Esophagus squamous epithelium (tissue), 5 donors: ENCODE data around the gene NT5DC1. TPM values are rescaled to one million over a fixed set of nuclear protein-coding genes. Genes with fewer than 3 reads are reported as not detected.

Experiments used
- DNase-seq: peaks from one replicate; lab custom pipeline; 2025; lab: John Stamatoyannopoulos, UW
- H3K27ac ChIP-seq, 4 donors: fragments of 200-600 bp; sonication (generic); one replicate each; pipeline ENCODE4 v1.5.1; 2016 to 2019; ENCODE audit warnings: mild to moderate bottlenecking in 1 of 4
- H3K27me3 ChIP-seq, 4 donors: fragments of 200-600 bp; sonication (generic); 1 replicate in 3 of 4; 2 replicates in 1 of 4; pipeline versions ENCODE4 v1.5.1 to v1.6.0; 2017 to 2021; ENCODE audit warnings: antibody characterized with exemption in 1 of 4
- H3K36me3 ChIP-seq, 3 donors: fragments of 200-600 bp; sonication (generic); one replicate each; pipeline ENCODE4 v1.5.1; 2016 to 2019
- H3K4me1 ChIP-seq, 3 donors: fragments of 200-600 bp; sonication (generic); one replicate each; pipeline ENCODE4 v1.5.1; 2017 to 2019
- H3K4me3 ChIP-seq, 4 donors: fragments of 200-600 bp; sonication (generic); 1 replicate in 3 of 4; 2 replicates in 1 of 4; pipeline ENCODE4 v1.5.1; 2016 to 2019; ENCODE audit warnings: mild to moderate bottlenecking in 2 of 4, moderate library complexity in 1 of 4
- H3K9me3 ChIP-seq, 3 donors: fragments of 200-600 bp; sonication (generic); one replicate each; pipeline ENCODE4 v1.5.1; 2016 to 2019
- CTCF ChIP-seq, 6 experiments: fragments of 450-650 bp in 4 of 6; fragments of 200-600 bp in 2 of 6; sonication (generic) in 2 of 6; IDR thresholded peaks; one replicate each; pipeline ENCODE4 v1.5.1; 2016 to 2019; ENCODE audit warnings: antibody characterized with exemption in 6 of 6, mild to moderate bottlenecking in 4 of 6, moderate library complexity in 4 of 6
- POLR2A ChIP-seq, 4 donors: fragments of 450-650 bp; IDR thresholded peaks; one replicate each; pipeline ENCODE4 v1.6.1; 2017; ENCODE audit warnings: antibody characterized with exemption in 4 of 4, mild to moderate bottlenecking in 4 of 4, moderate library complexity in 3 of 4
- WGBS, 2 donors: methylation state at CpG; one replicate each; pipeline ENCODE4 v1.1.5; 2018; 5-methylcytosine and 5-hydroxymethylcytosine counted together
- intact Hi-C: fragments of 100-400 bp; cut with DNase I; formaldehyde crosslinking; loops from one replicate; pipeline ENCODE4 v1.15.0; 2022
- total RNA-seq, 4 donors: library from RNA; depleted of rRNA; stranded (reverse); fragments of >200 nt; gene quantifications; one replicate each; pipeline ENCODE4 v1.1.0, GENCODE V29; 2016
- donor health status: DM: yes; HTN: yes; CAD: no.

The NT5DC1 gene
- total RNA-seq, 4 donors from 2014 or later = 6.3 to 11.7 (median 8.3) TPM

GRCh38 chr6:116156405-116157326 is 56.0 kb downstream of the NT5DC1 start:
- no peaks in the 10 kb centered on the region for H3K4me1 ChIP-seq
- H3K27ac ChIP-seq = no peak overlapping the region
- intact Hi-C loops = no loop called here
- TF ChIP-seq CTCF (IDR thresholded peaks at IDR 0.05) (no peak), POLR2A (IDR thresholded peaks at IDR 0.05) (no peak)
- H3K36me3 ChIP-seq = peaks cover 0 to 4% (median 0%) of the 10 kb centered on the region in 3 donors
- no peaks in the 10 kb centered on the region for H3K27me3 ChIP-seq
- 77 to 78% methylated on average over 7 of the region's 7 CpGs for WGBS, 2 donors
- H3K9me3 ChIP-seq = no peaks in the 10 kb centered on the region
- no peak overlapping the region for H3K4me3 ChIP-seq
- DNase-seq = no peak

GRCh38 chr6:116157391-116157790 is 56.7 kb downstream of the NT5DC1 start:
- Histone ChIP-seq H3K4me3 (no peak overlapping the region), H3K36me3 (peaks cover 0 to 4% (median 0%) of the 10 kb centered on the region in 3 donors), H3K27ac (no peak overlapping the region), H3K27me3 (no peaks in the 10 kb centered on the region), H3K4me1 (no peaks in the 10 kb centered on the region), H3K9me3 (no peaks in the 10 kb centered on the region)
- TF ChIP-seq CTCF (IDR thresholded peaks at IDR 0.05) = no peak
- no peak for TF ChIP-seq POLR2A (IDR thresholded peaks at IDR 0.05)
- intact Hi-C loops = no loop called here
- DNase-seq = no peak
- 61 to 88% methylated on average over 1 of the region's 1 CpG for WGBS, 2 donors

- Histone ChIP-seq H3K4me3 (no peak overlapping the region), H3K9me3 (no peaks in the 10 kb centered on the region), H3K4me1 (no peaks in the 10 kb centered on the region), H3K36me3 (peaks cover 0 to 4% (median 0%) of the 10 kb centered on the region in 3 donors), H3K27ac (no peak overlapping the region), H3K27me3 (no peaks in the 10 kb centered on the region)
- DNase-seq = no peak
- intact Hi-C loops = no loop called here
- TF ChIP-seq POLR2A (IDR thresholded peaks at IDR 0.05) (no peak), CTCF (IDR thresholded peaks at IDR 0.05) (no peak)
- WGBS, 2 donors = 33 to 48% methylated on average over 3 of the region's 3 CpGs
Measured at GRCh38 chr6:116158641-116159040, 58.0 kb downstream of the NT5DC1 start.

GRCh38 chr6:116159782-116160524 is 59.3 kb downstream of the NT5DC1 start:
- Histone ChIP-seq H3K9me3 (no peaks in the 10 kb centered on the region), H3K27me3 (no peaks in the 10 kb centered on the region), H3K27ac (no peak overlapping the region), H3K36me3 (peaks cover 0 to 4% (median 0%) of the 10 kb centered on the region in 3 donors), H3K4me3 (no peak overlapping the region), H3K4me1 (no peaks in the 10 kb centered on the region)
- no peak for DNase-seq
- WGBS, 2 donors = 89 to 95% methylated on average over 3 of the region's 3 CpGs
- intact Hi-C loops = no loop called here
- TF ChIP-seq POLR2A (IDR thresholded peaks at IDR 0.05) = no peak
- TF ChIP-seq CTCF (IDR thresholded peaks at IDR 0.05) = no peak

- intact Hi-C loops = no loop called here
- DNase-seq = no peak
Measured at GRCh38 chr6:116165596-116165995, 64.9 kb downstream of the NT5DC1 start.

More at GRCh38 chr6:116165596-116165995, 64.9 kb downstream of the NT5DC1 start:
- H3K9me3 ChIP-seq = no peaks in the 10 kb centered on the region
- no peaks in the 10 kb centered on the region for H3K27me3 ChIP-seq
- no peak overlapping the region for H3K4me3 ChIP-seq
- no peaks in the 10 kb centered on the region for H3K4me1 ChIP-seq
- no peak overlapping the region for H3K27ac ChIP-seq
- 88 to 100% methylated on average over 1 of the region's 1 CpG for WGBS, 2 donors
- no peaks in the 10 kb centered on the region for H3K36me3 ChIP-seq
- TF ChIP-seq POLR2A (IDR thresholded peaks at IDR 0.05) (no peak), CTCF (IDR thresholded peaks at IDR 0.05) (no peak)
